OCI-M1 (cell line): ENCODE data around the gene PLCG2.
"Not testable (repeated sequence)": the region's sequence is repeated elsewhere in the genome, so short reads cannot be mapped to it uniquely, and the experiment has no call there.

Experiments
- DNase-seq: peaks from one replicate; lab custom pipeline; 2025; lab: John Stamatoyannopoulos, UW

The PLCG2 gene

GRCh38 chr16:82004601-82005000 lies 225.5 kb downstream of the PLCG2 start:
- no peak for DNase-seq

DNA sequence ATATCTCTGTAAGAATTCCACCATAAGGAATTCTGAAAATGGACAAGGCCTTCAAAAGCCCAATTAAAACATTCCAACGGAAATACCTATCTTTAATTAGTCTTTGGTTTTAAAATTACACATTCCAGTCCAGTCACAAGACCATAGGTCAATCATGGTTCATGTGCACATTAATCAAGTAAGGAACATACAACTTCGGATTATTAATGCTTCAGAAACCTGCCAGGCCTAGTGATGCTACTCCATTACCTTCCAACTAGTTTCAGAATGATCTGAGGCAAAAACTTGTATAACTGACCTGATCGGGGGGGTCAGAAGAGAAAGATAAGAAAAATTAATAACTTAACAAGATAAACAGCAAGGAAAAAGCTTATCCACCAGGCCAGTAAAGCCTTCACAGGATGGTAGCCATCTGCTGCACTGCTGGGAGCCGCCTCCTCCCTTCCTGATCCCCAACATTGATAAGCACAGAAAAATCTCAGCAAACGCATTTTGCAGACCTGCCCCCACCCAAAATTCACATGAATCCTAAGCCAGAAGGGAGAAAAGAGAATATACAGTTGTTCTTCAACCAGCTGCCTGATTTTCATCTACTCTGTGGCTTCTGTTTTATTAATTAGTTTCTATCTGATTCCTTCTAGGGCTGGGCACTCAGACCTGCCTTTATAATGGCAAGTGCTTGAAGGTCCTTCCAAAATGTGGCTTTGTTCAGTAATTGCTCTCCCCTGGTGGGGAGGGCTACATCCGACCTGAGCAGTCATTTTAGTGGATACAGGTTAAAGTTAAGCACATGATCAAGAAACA lies 226.1 kb downstream of the PLCG2 start:
- DNase-seq, result no peak

DNA sequence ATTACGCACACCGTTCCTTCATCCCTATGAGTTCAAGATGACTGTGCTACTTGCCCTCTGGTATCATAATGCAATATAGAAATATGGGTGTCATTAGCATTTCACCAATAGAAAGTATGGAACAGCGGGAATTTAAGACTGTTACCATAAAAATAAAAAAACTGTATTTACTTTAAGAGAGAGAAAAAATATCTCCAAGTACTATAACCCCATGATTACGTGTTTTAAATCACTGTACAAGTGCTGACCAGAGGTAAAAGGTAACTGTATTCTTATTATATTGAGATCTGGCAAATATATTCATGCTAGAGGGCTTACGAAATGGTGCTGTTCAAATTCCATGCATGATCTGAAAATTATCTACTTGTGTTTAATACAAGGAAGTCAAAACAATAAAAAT lies 226.9 kb downstream of the PLCG2 start:
- DNase-seq, result no peak

DNA sequence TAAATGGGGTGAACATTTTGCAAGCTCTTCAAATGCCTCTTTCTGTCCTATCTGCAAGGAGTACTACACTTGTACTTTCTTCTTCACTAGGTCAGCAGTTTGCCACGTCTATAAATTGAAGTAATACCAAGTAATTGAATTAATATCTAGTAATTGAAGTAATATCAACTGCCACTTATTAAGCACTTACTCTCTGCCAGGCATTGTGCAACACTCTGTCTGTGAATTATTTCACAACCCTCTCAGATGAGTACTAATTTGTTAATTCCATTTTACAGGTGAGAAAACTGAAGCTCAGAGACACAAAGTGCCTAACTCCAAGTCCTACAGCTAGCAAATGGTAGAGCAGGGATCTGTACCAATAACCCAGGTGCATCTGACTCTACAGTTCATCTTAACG lies 228.1 kb downstream of the PLCG2 start:
- no peak for DNase-seq

GRCh38 chr16:82008957-82009592 lies 230.0 kb downstream of the PLCG2 start:
- DNase-seq, result no peak

DNA sequence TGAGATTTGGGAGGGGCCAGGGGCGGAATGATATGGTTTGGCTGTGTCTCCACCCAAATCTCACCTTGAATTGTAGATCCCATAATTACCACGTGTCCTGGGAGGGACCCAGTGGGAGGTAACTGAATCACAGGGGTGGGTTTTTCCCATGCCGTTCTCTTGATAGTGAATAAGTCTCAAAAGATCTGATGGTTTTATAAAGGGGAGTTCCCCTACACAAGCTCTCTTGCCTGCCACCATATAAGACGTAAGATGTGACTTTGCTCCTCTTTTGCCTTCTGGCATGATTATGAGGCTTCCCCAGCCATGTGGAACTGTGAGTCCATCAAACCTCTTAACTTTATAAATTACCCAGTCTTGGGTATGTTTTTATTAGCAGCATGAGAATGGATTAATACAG lies 230.7 kb downstream of the PLCG2 start:
- not testable (repeated sequence) for DNase-seq

DNA sequence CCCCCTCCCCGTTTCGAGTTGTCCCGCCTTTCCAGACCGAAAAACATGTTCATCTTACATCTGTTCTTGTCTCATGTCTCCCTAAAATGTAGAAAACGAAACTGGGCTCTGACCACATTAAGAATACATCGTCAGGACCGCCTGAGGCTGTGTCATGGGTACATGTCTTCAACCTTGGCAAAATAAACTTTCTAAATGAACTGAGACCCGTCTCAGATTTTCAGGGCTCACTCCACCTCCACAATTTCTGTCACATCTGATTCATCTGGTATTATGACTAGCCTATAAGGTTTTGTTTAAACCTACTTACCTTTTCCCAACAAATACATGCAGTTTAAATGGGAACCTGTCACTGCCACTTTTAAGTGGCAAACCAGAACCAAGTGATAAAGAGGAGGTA lies 231.6 kb downstream of the PLCG2 start:
- no peak for DNase-seq

DNA sequence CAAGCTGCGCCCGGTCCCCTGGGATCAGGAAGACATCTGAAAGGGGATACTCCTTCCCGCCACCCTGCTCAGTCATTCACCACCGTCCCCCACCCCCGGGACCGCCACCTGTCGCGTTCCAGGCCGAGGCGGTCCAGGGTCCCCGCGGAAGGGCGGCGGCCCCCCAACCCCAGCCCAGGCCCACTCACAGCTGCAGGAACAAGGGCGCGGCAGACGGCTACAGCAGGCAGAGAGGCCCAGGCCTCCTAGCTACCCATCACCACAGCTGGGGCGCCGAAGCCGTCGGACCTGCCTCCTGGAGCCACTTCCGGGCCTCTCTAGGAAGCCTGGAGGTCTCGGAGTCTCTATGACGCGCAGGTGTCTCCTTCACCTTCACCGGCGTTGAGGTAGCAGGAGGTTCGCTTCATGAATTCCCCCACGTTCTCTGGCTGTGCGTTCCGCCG lies 232.1 kb downstream of the PLCG2 start, which contains the start of gene SDR42E1:
Gene SDR42E1, minus strand, starts transcription at position 272 of the 443 bp plus-strand sequence. CDS start 10,612 bp downstream, outside the sequence.
- DNase-seq, result no peak
